Panc1 (cell line): ENCODE measurements around the gene PRKAG3. TPM values are rescaled to one million over a fixed set of nuclear protein-coding genes. Genes with fewer than 3 reads are reported as not detected.
"Not testable (repeated sequence)": the region's sequence is repeated elsewhere in the genome, so short reads cannot be mapped to it uniquely, and the experiment has no call there.

ENCODE experiments used
- ATAC-seq: fragments of 200-7000 bp; cut with Tn5 transposase; 2 replicates; pipeline ENCODE4 v1.9.1; 2020; ENCODE audit warnings: mild to moderate bottlenecking, moderate library complexity
- BruUV-seq: library from RNA; stranded (reverse); fragments of 400-500 nt; replicated peaks from 2 replicates; lab custom pipeline; 2021; lab: Mats Ljungman, UMichigan
- CTCF ChIA-PET: fragments of 300-600 bp; sonication (Branson Sonifier 250); formaldehyde crosslinking; loops from one replicate; lab custom pipeline; 2022; ENCODE audit warnings: antibody characterized with exemption; lab: Charles Lee
- POLR2A ChIA-PET: fragments of 300-600 bp; sonication (Branson Sonifier 250); formaldehyde crosslinking; loops from one replicate; lab custom pipeline; 2022; ENCODE audit warnings: antibody characterized with exemption; lab: Charles Lee
- DNase-seq: peaks from one replicate; pipeline ENCODE4 v3.0.0-alpha.2; 2010; ENCODE audit warnings: low read depth, low spot score
- H3K27ac ChIP-seq: 2 replicates; pipeline ENCODE4 v1.5.1; 2011; ENCODE audit warnings: mild to moderate bottlenecking, low read length, inconsistent platforms
- H3K27me3 ChIP-seq: fragments of 200-500 bp; sonication (Bioruptor generic); 2 replicates; pipeline ENCODE4 v1.6.0; 2014; ENCODE audit warnings: low read length, inconsistent platforms; ENCODE audit not compliant: control insufficient read depth, insufficient read depth
- H3K36me3 ChIP-seq: fragments of 200-500 bp; sonication (Bioruptor generic); 2 replicates; pipeline ENCODE4 v1.5.1; 2014; ENCODE audit warnings: inconsistent platforms, mild to moderate bottlenecking, low read length, moderate library complexity; ENCODE audit not compliant: control insufficient read depth, insufficient read depth
- H3K4me1 ChIP-seq: 2 replicates; pipeline ENCODE4 v1.5.1; 2011; ENCODE audit warnings: inconsistent platforms, mild to moderate bottlenecking, low read length, moderate library complexity; ENCODE audit not compliant: control insufficient read depth, insufficient read depth
- H3K4me3 ChIP-seq, 2 experiments: 2 replicates each; pipeline ENCODE4 v1.5.1; 2011 to 2012; ENCODE audit warnings: low read depth in 2 of 2, low read length in 2 of 2, mild to moderate bottlenecking in 2 of 2, inconsistent platforms in 1 of 2, moderate library complexity in 1 of 2
- H3K9me3 ChIP-seq: fragments of 200-500 bp; sonication (Bioruptor generic); 2 replicates; pipeline ENCODE4 v1.5.1; 2014; ENCODE audit warnings: low read depth, mild to moderate bottlenecking, inconsistent platforms, low read length, moderate library complexity; ENCODE audit not compliant: control insufficient read depth, insufficient read depth
- CTCF ChIP-seq: fragments of 450-650 bp; IDR thresholded peaks from 2 replicates; pipeline ENCODE4 v1.5.1; 2017; ENCODE audit warnings: mild to moderate bottlenecking
- POLR2AphosphoS5 ChIP-seq: IDR thresholded peaks from 2 replicates; pipeline ENCODE4 v1.6.1; 2012; ENCODE audit warnings: mild to moderate bottlenecking, low read depth, low read length, moderate library complexity
- REST ChIP-seq, 2 experiments: IDR thresholded peaks; 2 replicates each; pipeline ENCODE4 v1.6.1; 2011 to 2012; ENCODE audit warnings: low read depth in 2 of 2, control low read depth in 1 of 2, low read length in 1 of 2, mild to moderate bottlenecking in 1 of 2, moderate library complexity in 1 of 2; ENCODE audit not compliant: insufficient read depth in 1 of 2
- SIN3A ChIP-seq: IDR thresholded peaks from 2 replicates; pipeline ENCODE4 v1.6.1; 2012; ENCODE audit warnings: low read depth, mild to moderate bottlenecking, low read length, moderate library complexity, borderline replicate concordance; ENCODE audit not compliant: insufficient read depth
- TCF7L2 ChIP-seq: IDR thresholded peaks from 2 replicates; pipeline ENCODE4 v1.6.1; 2011; ENCODE audit warnings: mild to moderate bottlenecking, low read depth, low read length, inconsistent platforms
- in situ Hi-C: cut with HindIII; loops from 2 replicates; pipeline ENCODE4 v1.10.0; 2016; ENCODE audit warnings: low sequenced_read_pairs, low pct_unique_long_range_greater_than_20kb
- intact Hi-C: fragments of 100-400 bp; cut with micrococcal nuclease; formaldehyde crosslinking; loops from one replicate; pipeline ENCODE4 v1.10.0; 2022; ENCODE audit not compliant: unreplicated experiment
- total RNA-seq: library from RNA; stranded (reverse); gene quantifications from one replicate; pipeline ENCODE4 v1.2.1, GENCODE V29; 2021; ENCODE audit not compliant: unreplicated experiment

PRKAG3 gene
- total RNA-seq, 1 experiment from 2014 or later: not detected

GRCh38 chr2:218776488-218776887, 55.1 kb downstream of the PRKAG3 start:
- no peak for DNase-seq
- no peak for ATAC-seq
- in situ Hi-C loops (no loop called here), intact Hi-C loops (no loop called here)
- BruUV-seq: no TSS peak
- POLR2A ChIA-PET: no interaction called here
- Histone ChIP-seq H3K4me1 (peaks cover 6% of the 10 kb centered on the region), H3K4me3 (no peak overlapping the region), H3K9me3 (peaks cover 9% of the 10 kb centered on the region; the same call in 1 of the 2 replicates), H3K27ac (no peak overlapping the region), H3K27me3 (no peaks in the 10 kb centered on the region), H3K36me3 (no peaks in the 10 kb centered on the region)
- CTCF ChIA-PET: no interaction called here
- TF ChIP-seq REST (IDR thresholded peaks at IDR 0.05; ENCODE audit: insufficient read depth in 1 of 2, low read depth in 2 of 2, low read length in 1 of 2) (no peak), CTCF (no peak), TCF7L2 (no peak), SIN3A (no peak), POLR2AphosphoS5 (no peak)

GRCh38 chr2:218773881-218774280, 57.7 kb downstream of the PRKAG3 start:
- DNase-seq (no peak), ATAC-seq (no peak)
- Histone ChIP-seq H3K4me3 (no peak overlapping the region), H3K9me3 (peaks cover 9% of the 10 kb centered on the region; the same call in 1 of the 2 replicates), H3K4me1 (no peaks in the 10 kb centered on the region), H3K36me3 (no peaks in the 10 kb centered on the region), H3K27ac (no peak overlapping the region), H3K27me3 (no peaks in the 10 kb centered on the region)
- intact Hi-C loops (no loop called here), in situ Hi-C loops (no loop called here)
- CTCF ChIA-PET: interaction anchor here (0.7 kb wide), 1 partner anchor 130 kb away, joined by 5 read pairs; no protein-coding TSS in a partner anchor
- no TSS peak for BruUV-seq
- POLR2A ChIA-PET: no interaction called here
- TF ChIP-seq REST (IDR thresholded peaks at IDR 0.05; ENCODE audit: insufficient read depth in 1 of 2, low read depth in 2 of 2, low read length in 1 of 2): no peak
- TF ChIP-seq SIN3A: no peak
- no peak for TF ChIP-seq CTCF
- TF ChIP-seq TCF7L2: no peak
- TF ChIP-seq POLR2AphosphoS5: no peak

GRCh38 chr2:218772759-218773158, 58.8 kb downstream of the PRKAG3 start:
- intact Hi-C loops, POLR2A ChIA-PET, DNase-seq, BruUV-seq, ATAC-seq, in situ Hi-C loops, H3K9me3 ChIP-seq, H3K4me3 ChIP-seq, H3K36me3 ChIP-seq, H3K27me3 ChIP-seq, H3K4me1 ChIP-seq, CTCF ChIA-PET, H3K27ac ChIP-seq: not testable (repeated sequence)
